Activated CD4-positive, CD25-positive, alpha-beta regulatory T cell (primary cell): ENCODE results near the gene MYLK2.

Experiments
- DNase-seq, 4 experiments: peaks; one replicate each; lab custom pipeline; 2025; lab: John Stamatoyannopoulos, UW

The MYLK2 gene

DNA sequence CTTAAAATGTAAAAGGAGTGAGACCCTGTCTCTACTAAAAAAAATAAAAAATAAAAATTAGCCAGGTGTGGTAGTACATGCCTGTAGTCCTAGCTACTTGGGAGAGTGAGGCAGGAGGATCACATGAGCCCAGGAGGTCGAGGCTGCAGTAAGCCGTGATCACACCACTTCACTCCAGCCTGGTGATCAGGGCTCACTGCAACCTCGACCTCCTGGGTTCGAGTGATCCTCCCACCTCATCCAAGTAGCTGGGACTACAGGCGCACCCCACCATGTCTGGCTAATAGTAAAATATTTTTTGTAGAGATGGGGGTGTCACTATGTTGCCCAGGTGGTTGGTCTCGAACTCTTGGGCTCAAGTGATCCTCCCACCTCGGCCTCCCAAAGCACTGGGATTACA lies 34.3 kb downstream of the MYLK2 start:
- no peak for DNase-seq

- no peak for DNase-seq
These were observed 37.4 kb downstream of the MYLK2 start for GRCh38 chr20:31856516-31856915.

- DNase-seq = no peak
These were observed 39.0 kb downstream of the MYLK2 start for GRCh38 chr20:31857861-31858759.

GRCh38 chr20:31858760-31859083 lies 39.6 kb downstream of the MYLK2 start:
- no peak for DNase-seq

- no peak for DNase-seq
These were observed 40.3 kb downstream of the MYLK2 start for GRCh38 chr20:31859266-31859997.

- DNase-seq = no peak
These were observed 40.8 kb downstream of the MYLK2 start for GRCh38 chr20:31859998-31860380.

- no peak for DNase-seq
These were observed 41.4 kb downstream of the MYLK2 start for GRCh38 chr20:31860390-31861134.

GRCh38 chr20:31861135-31861384 lies 41.9 kb downstream of the MYLK2 start:
- no peak for DNase-seq

DNA sequence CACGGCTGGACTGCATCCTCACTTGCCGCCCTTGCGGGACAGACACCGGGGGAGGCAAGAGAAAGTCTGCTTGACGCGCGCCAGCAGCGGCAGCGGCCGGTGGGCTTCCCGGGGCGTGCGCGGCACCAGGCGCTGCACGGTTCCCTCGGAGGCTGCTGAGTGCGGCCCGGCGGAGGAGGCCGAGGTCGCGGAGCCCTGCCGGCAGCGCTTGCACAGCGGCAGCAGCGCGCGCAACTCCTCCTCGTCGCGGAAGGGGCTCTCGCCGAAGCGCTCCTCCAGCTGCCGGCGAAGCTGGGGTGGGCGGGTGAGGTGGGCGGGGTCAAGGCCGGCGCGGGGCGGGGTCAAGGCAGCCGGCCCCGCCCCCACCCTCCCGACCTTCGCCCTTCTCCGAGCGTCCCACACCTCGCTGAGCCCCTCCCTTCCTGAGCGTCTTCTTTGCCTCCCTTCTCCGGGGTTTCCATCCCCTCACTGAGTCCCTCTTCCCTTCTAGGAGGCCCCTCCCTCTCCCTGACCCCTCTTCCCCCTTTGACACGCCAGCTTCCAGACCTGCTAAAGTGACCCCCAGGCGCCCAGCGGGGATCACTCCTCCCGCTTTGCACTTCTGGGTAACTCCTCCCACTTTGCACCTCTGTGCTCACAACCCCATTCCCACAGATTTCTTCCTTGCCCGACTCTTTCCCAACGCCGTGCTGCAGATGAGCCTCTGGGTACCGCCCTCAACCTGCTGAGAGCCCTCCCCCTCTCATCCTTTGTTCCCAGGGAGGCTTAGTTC lies 42.4 kb downstream of the MYLK2 start:
- DNase-seq = peak; percentile 27 to 29 (median 29)

GRCh38 chr20:31862157-31862470 lies 43.0 kb downstream of the MYLK2 start:
- no peak for DNase-seq

DNA sequence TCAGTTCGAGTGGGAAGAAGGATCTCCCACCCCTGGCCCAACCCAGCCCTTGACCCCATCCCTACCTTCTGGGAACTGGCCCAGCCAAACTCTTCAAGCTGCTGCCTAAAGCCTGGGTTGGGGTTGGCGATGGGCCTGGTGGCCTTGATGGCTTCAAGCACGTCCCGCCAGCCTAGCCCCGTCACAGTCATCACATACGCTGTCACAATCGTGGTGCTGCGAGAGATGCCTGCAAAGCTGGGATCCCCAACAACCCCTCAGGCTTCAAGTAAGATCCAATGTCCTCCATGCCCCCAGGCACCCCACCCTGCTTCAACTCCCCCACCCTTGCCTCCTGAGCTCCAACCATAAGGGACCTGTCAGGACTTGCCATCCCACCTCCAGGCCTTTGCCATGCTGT lies 43.4 kb downstream of the MYLK2 start:
- DNase-seq = no peak

- no peak for DNase-seq
These were observed 44.3 kb downstream of the MYLK2 start for GRCh38 chr20:31863296-31864085.

DNA sequence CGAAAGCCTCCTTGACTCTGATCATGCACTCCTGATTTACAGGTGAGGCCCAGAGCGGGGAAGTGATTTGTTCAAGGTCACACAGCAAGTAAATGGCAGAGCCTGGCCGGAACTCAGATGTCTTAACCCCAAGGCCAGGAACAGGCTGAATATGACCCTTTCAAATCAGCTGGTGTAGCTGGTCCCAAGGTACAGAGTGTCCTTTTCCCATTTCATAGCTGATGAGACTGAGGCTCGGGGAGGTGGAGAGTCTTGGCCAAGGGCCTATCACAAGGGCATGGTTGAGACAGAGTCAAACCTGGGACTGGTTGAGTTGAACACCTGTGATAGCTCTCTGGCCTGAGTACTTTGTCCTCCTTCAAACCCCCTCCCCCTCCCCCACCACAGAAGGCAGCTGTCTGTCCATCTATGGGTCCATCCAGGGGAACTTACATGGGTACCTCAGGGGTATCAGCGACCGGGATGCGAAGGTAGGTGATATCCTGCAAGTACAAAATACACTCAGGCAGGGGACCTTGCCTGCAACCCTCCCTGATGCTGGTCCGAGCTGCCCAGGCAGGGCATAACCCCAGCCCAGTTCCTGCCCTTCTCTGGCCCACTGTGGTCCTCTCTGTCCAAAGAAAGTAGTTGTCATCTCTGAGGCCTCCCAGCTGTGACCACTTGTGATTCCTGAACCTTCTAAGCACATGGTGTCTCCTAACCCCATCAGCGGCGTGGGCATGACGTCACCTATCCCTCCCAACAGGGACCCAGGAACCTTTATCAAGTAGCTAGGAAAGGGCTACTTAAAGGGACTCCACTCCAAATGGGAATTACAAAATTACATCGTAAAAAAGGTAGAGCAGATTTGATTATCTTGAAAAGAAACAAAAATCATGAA lies 45.6 kb downstream of the MYLK2 start:
- DNase-seq = no peak

GRCh38 chr20:31866221-31866620 lies 47.1 kb downstream of the MYLK2 start:
- DNase-seq = no peak

GRCh38 chr20:31868853-31869672 lies 49.9 kb downstream of the MYLK2 start:
- DNase-seq = no peak

- no peak for DNase-seq
These were observed 50.5 kb downstream of the MYLK2 start for GRCh38 chr20:31869673-31869941.

- no peak for DNase-seq
These were observed 51.0 kb downstream of the MYLK2 start, which contains the start of the genes DUSP15 and TTLL9 for GRCh38 chr20:31869942-31870725. DUSP15 (minus strand) TSS chr20:31870527; CDS start chr20:31870337, 190 bp downstream. TTLL9 (plus strand) TSS chr20:31870634; CDS start chr20:31871127, 493 bp downstream.

GRCh38 chr20:31870726-31871617 lies 51.8 kb downstream of the MYLK2 start:
- DNase-seq = no peak
